GM18870 (cell line): ENCODE results near the gene ABCG5.

Experiments
- ATAC-seq: cut with Tn5 transposase; IDR thresholded peaks from one replicate; pipeline ENCODE4 v1.9.1; 2021; ENCODE audit warnings: moderate library complexity; ENCODE audit not compliant: unreplicated experiment

The ABCG5 gene

GRCh38 chr2:43842866-43843226, 4.2 kb upstream of the ABCG5 start:
- ATAC-seq: no peak

GRCh38 chr2:43841949-43842865, 3.6 kb upstream of the ABCG5 start:
- ATAC-seq: no peak

GRCh38 chr2:43840965-43841364, 2.3 kb upstream of the ABCG5 start:
- ATAC-seq: no peak

- no peak for ATAC-seq
Measured at GRCh38 chr2:43839776-43840564, 1.3 kb upstream of the ABCG5 start.

- ATAC-seq: no peak
Measured at GRCh38 chr2:43837831-43838559, 644 bp downstream of the ABCG5 start.

- ATAC-seq: no peak
Measured at GRCh38 chr2:43837033-43837432, 1.6 kb downstream of the ABCG5 start.

- ATAC-seq: no peak
Measured at GRCh38 chr2:43832457-43832856, 6.2 kb downstream of the ABCG5 start.

GRCh38 chr2:43831543-43832294, 6.9 kb downstream of the ABCG5 start:
- ATAC-seq: no peak

- no peak for ATAC-seq
Measured at GRCh38 chr2:43826305-43827250, 12.1 kb downstream of the ABCG5 start.

- no peak for ATAC-seq
Measured at GRCh38 chr2:43825841-43826240, 12.8 kb downstream of the ABCG5 start.

GRCh38 chr2:43824951-43825493, 13.6 kb downstream of the ABCG5 start:
- no peak for ATAC-seq

GRCh38 chr2:43824512-43824911, 14.1 kb downstream of the ABCG5 start:
- ATAC-seq: no peak

GRCh38 chr2:43823751-43824150, 14.9 kb downstream of the ABCG5 start:
- no peak for ATAC-seq

GRCh38 chr2:43822839-43823238, 15.8 kb downstream of the ABCG5 start:
- no peak for ATAC-seq

- ATAC-seq: no peak
Measured at GRCh38 chr2:43819491-43820163, 19.0 kb downstream of the ABCG5 start.

- ATAC-seq: no peak
Measured at GRCh38 chr2:43818761-43819160, 19.9 kb downstream of the ABCG5 start.

- ATAC-seq: no peak
Measured at GRCh38 chr2:43814711-43815110, 23.9 kb downstream of the ABCG5 start.

GRCh38 chr2:43812947-43813346, 25.7 kb downstream of the ABCG5 start:
- ATAC-seq: no peak

- no peak for ATAC-seq
Measured at GRCh38 chr2:43812006-43812405, 26.6 kb downstream of the ABCG5 start.
